ENCODE results near the gene DUOX2. TPM values are rescaled to one million over a fixed set of nuclear protein-coding genes. Genes with fewer than 3 reads are reported as not detected.

The DUOX2 gene
- total and polyA plus RNA-seq, 2 experiments from 2014 or later, result not detected

GRCh38 chr15:45114751-45115085 lies 746 bp upstream of the DUOX2 start:
- Mint-ChIP-seq H3K27ac (no peak overlapping the region), H3K9me3 (peaks cover 12% of the 10 kb centered on the region), H3K27me3 (ENCODE audit: insufficient read depth, low read depth, poor library complexity) (peaks cover 85% of the 10 kb centered on the region), H3K4me3 (peak overlapping the region; percentile 58), H3K4me1 (peaks cover 27% of the 10 kb centered on the region), H3K36me3 (ENCODE audit: low read depth) (no peaks in the 10 kb centered on the region; the same call in 2 of the 3 replicates)
- DNase-seq (ENCODE audit: low spot score), result no peak
- Histone ChIP-seq H3K9me2 (ENCODE audit: insufficient read depth) (no peaks in the 10 kb centered on the region), H4K20me1 (replicated peaks; ENCODE audit: insufficient read depth) (peaks cover 4% of the 10 kb centered on the region; the same call in 1 of the 2 replicates), H3K4me2 (peak overlapping the region; percentile 88; the same call in 1 of the 2 replicates), H3K27ac (ENCODE audit: low read depth) (no peak overlapping the region), H3K27me3 (ENCODE audit: insufficient read depth) (peaks cover 98% of the 10 kb centered on the region), H3K79me2 (replicated peaks; ENCODE audit: insufficient read depth) (no peaks in the 10 kb centered on the region), H3K36me3 (ENCODE audit: insufficient read depth) (no peaks in the 10 kb centered on the region), H3F3A (replicated peaks; ENCODE audit: low read depth) (no peaks in the 10 kb centered on the region), H3K4me3 (peak overlapping the region; percentile 58; the same call in 1 of the 2 replicates), H2AFZ (no peak overlapping the region), H3K4me1 (ENCODE audit: insufficient read depth) (peaks cover 40% of the 10 kb centered on the region)
- ATAC-seq, result no peak
- TF ChIP-seq STAT1 (IDR thresholded peaks at IDR 0.05; ENCODE audit: unreplicated experiment), result no peak
- peak; percentile 88 for TF ChIP-seq EZH2 (IDR thresholded peaks at IDR 0.05; ENCODE audit: low read depth, unreplicated experiment)
- TF ChIP-seq EZH2phosphoT487 (IDR thresholded peaks at IDR 0.05; ENCODE audit: unreplicated experiment), result peak; percentile 14

- H3K79me2 ChIP-seq (replicated peaks; ENCODE audit: insufficient read depth), result no peaks in the 10 kb centered on the region
- peak overlapping the region; percentile 88 for H3K4me2 ChIP-seq
- no peaks in the 10 kb centered on the region for H3K36me3 ChIP-seq (ENCODE audit: insufficient read depth)
- peaks cover 4% of the 10 kb centered on the region; the same call in 1 of the 2 replicates for H4K20me1 ChIP-seq (replicated peaks; ENCODE audit: insufficient read depth)
- H3K4me1 Mint-ChIP-seq, result peaks cover 27% of the 10 kb centered on the region
- H3K9me2 ChIP-seq (ENCODE audit: insufficient read depth), result no peaks in the 10 kb centered on the region
- H3K4me3 Mint-ChIP-seq, result peak overlapping the region; percentile 58
- H3K4me3 ChIP-seq, result peak overlapping the region; percentile 58
- peak overlapping the region; percentile 93 for H2AFZ ChIP-seq
- H3K27me3 ChIP-seq (ENCODE audit: insufficient read depth), result peaks cover 98% of the 10 kb centered on the region
- no peak for DNase-seq (ENCODE audit: low spot score)
- H3K9me3 Mint-ChIP-seq, result peaks cover 12% of the 10 kb centered on the region
- no peak overlapping the region for H3K27ac ChIP-seq (ENCODE audit: low read depth)
- H3K27me3 Mint-ChIP-seq (ENCODE audit: insufficient read depth, low read depth, poor library complexity), result peaks cover 89% of the 10 kb centered on the region
- H3F3A ChIP-seq (replicated peaks; ENCODE audit: low read depth), result no peaks in the 10 kb centered on the region
- no peak overlapping the region for H3K27ac Mint-ChIP-seq
- peaks cover 40% of the 10 kb centered on the region for H3K4me1 ChIP-seq (ENCODE audit: insufficient read depth)
- no peak; the same call in 2 of the 3 replicates for ATAC-seq
- TF ChIP-seq EZH2 (IDR thresholded peaks at IDR 0.05; ENCODE audit: low read depth, unreplicated experiment) (no peak), NANOG (IDR thresholded peaks at IDR 0.05; ENCODE audit: borderline replicate concordance) (no peak)
- no peaks in the 10 kb centered on the region; the same call in 2 of the 3 replicates for H3K36me3 Mint-ChIP-seq (ENCODE audit: low read depth)
These were observed 487 bp downstream of the DUOX2 start for GRCh38 chr15:45113380-45113990.

- Histone ChIP-seq H3F3A (replicated peaks; ENCODE audit: low read depth) (no peaks in the 10 kb centered on the region), H3K4me3 (peak overlapping the region; percentile 58), H3K9me2 (ENCODE audit: insufficient read depth) (no peaks in the 10 kb centered on the region), H3K27ac (ENCODE audit: low read depth) (no peak overlapping the region), H3K79me2 (replicated peaks; ENCODE audit: insufficient read depth) (no peaks in the 10 kb centered on the region), H2AFZ (peak overlapping the region; percentile 93), H4K20me1 (replicated peaks; ENCODE audit: insufficient read depth) (peaks cover 4% of the 10 kb centered on the region; the same call in 1 of the 2 replicates), H3K27me3 (ENCODE audit: insufficient read depth) (peaks cover 95% of the 10 kb centered on the region), H3K4me1 (ENCODE audit: insufficient read depth) (peaks cover 40% of the 10 kb centered on the region), H3K4me2 (peak overlapping the region; percentile 88), H3K36me3 (ENCODE audit: insufficient read depth) (no peaks in the 10 kb centered on the region)
- peaks cover 10% of the 10 kb centered on the region for H3K9me3 Mint-ChIP-seq
- no peak overlapping the region for H3K27ac Mint-ChIP-seq
- H3K4me3 Mint-ChIP-seq, result peak overlapping the region; percentile 58
- ATAC-seq (peak; percentile 26), DNase-seq (ENCODE audit: low spot score) (peak; percentile 55)
- no peaks in the 10 kb centered on the region; the same call in 2 of the 3 replicates for H3K36me3 Mint-ChIP-seq (ENCODE audit: low read depth)
- TF ChIP-seq POLR2AphosphoS5 (IDR thresholded peaks at IDR 0.05; ENCODE audit: low read depth), result no peak
- no peak for TF ChIP-seq REST (IDR thresholded peaks at IDR 0.05; ENCODE audit: unreplicated experiment)
- TF ChIP-seq ZNF114 (CRISPR knock-in tag; IDR thresholded peaks at IDR 0.05), result no peak
- TF ChIP-seq EZH2 (IDR thresholded peaks at IDR 0.05; ENCODE audit: low read depth, unreplicated experiment), result peak; percentile 68
- peak; percentile 60 for TF ChIP-seq EZH2phosphoT487 (IDR thresholded peaks at IDR 0.05; ENCODE audit: unreplicated experiment)
- TF ChIP-seq ETS1 (IDR thresholded peaks at IDR 0.05), result no peak
- TF ChIP-seq CTCF (conservative IDR thresholded peaks at IDR 0.05; ENCODE audit: low read depth in 2 of 2), result no peak
- peaks cover 82% of the 10 kb centered on the region for H3K27me3 Mint-ChIP-seq (ENCODE audit: insufficient read depth, low read depth, poor library complexity)
- H3K4me1 Mint-ChIP-seq, result peaks cover 27% of the 10 kb centered on the region
These were observed 1.2 kb downstream of the DUOX2 start for GRCh38 chr15:45112591-45113379.
